HEK293 (cell line): ENCODE data around the gene SUSD4.

Experiments used
- CTCF ChIA-PET: fragments of 350-600 bp; formaldehyde crosslinking; extraction: SDS; loops from one replicate; lab custom pipeline; 2021; ENCODE audit warnings: antibody characterized with exemption; lab: Yijun Ruan, JAX
- POLR2A ChIA-PET: fragments of 300-600 bp; formaldehyde crosslinking; extraction: SDS; loops from one replicate; lab custom pipeline; 2020; ENCODE audit warnings: antibody characterized with exemption, inconsistent platforms; lab: Yijun Ruan, JAX
- H3K27ac ChIP-seq: fragments of 200-500 bp; sonication (Bioruptor generic); 2 replicates; pipeline ENCODE4 v1.5.1; 2014; ENCODE audit warnings: low read depth, low read length, control low read depth, inconsistent platforms; ENCODE audit errors: extremely low read depth
- H3K36me3 ChIP-seq, 2 experiments: fragments of 200-500 bp in 1 of 2; sonication (Bioruptor generic) in 1 of 2; 1 replicate in 1 of 2; 2 replicates in 1 of 2; pipeline ENCODE4 v1.5.1; 2014 to 2017; ENCODE audit warnings: inconsistent platforms in 2 of 2, low read length in 2 of 2; ENCODE audit not compliant: control insufficient read depth in 2 of 2, insufficient read depth in 1 of 2
- H3K4me1 ChIP-seq: fragments of 200-500 bp; sonication (Bioruptor generic); 2 replicates; pipeline ENCODE4 v1.5.1; 2014; ENCODE audit warnings: mild to moderate bottlenecking, low read length, inconsistent platforms; ENCODE audit not compliant: control insufficient read depth, insufficient read depth
- H3K4me3 ChIP-seq: 2 replicates; pipeline ENCODE4 v1.5.1; 2011; ENCODE audit warnings: low read depth, mild to moderate bottlenecking, control low read depth, low read length, moderate library complexity
- H3K9me3 ChIP-seq: fragments of 200-500 bp; sonication (Bioruptor generic); 2 replicates; pipeline ENCODE4 v1.5.1; 2014; ENCODE audit warnings: low read depth, low read length, inconsistent platforms; ENCODE audit not compliant: control insufficient read depth, insufficient read depth
- BCL11B ChIP-seq: fragments of 450-650 bp; formaldehyde crosslinking; IDR thresholded peaks from 2 replicates; pipeline ENCODE4 v1.5.1; 2016; ENCODE audit warnings: low read depth, missing biosample characterization, missing genetic modification characterization
- EGR2 ChIP-seq: fragments of 450-650 bp; formaldehyde crosslinking; IDR thresholded peaks from 2 replicates; pipeline ENCODE4 v1.5.1; 2016; ENCODE audit warnings: low read depth, missing biosample characterization, missing genetic modification characterization
- SCRT1 ChIP-seq: fragments of 450-650 bp; formaldehyde crosslinking; IDR thresholded peaks from 2 replicates; pipeline ENCODE4 v1.5.1; 2016; ENCODE audit warnings: missing biosample characterization, missing genetic modification characterization, borderline replicate concordance
- WT1 ChIP-seq: fragments of 450-650 bp; formaldehyde crosslinking; IDR thresholded peaks from 2 replicates; pipeline ENCODE4 v1.5.1; 2016; ENCODE audit warnings: missing biosample characterization, missing genetic modification characterization
- ZNF16 ChIP-seq: fragments of 450-650 bp; formaldehyde crosslinking; IDR thresholded peaks from 2 replicates; pipeline ENCODE4 v1.5.1; 2016; ENCODE audit warnings: low read depth, missing biosample characterization, missing genetic modification characterization
- ZNF221 ChIP-seq: fragments of 450-650 bp; formaldehyde crosslinking; IDR thresholded peaks from 2 replicates; pipeline ENCODE4 v1.5.1; 2017; ENCODE audit warnings: missing biosample characterization, missing genetic modification characterization, borderline replicate concordance
- ZNF341 ChIP-seq: fragments of 450-650 bp; formaldehyde crosslinking; IDR thresholded peaks from 2 replicates; pipeline ENCODE4; 2016; ENCODE audit warnings: low read depth, missing biosample characterization, missing genetic modification characterization
- ZNF350 ChIP-seq: fragments of 450-650 bp; formaldehyde crosslinking; IDR thresholded peaks from 2 replicates; pipeline ENCODE4 v1.5.0; 2017; ENCODE audit warnings: missing biosample characterization, mild to moderate bottlenecking, missing genetic modification characterization
- ZNF391 ChIP-seq: fragments of 450-650 bp; formaldehyde crosslinking; IDR thresholded peaks from 2 replicates; pipeline ENCODE4 v1.5.1; 2016; ENCODE audit warnings: low read depth, missing biosample characterization, missing genetic modification characterization, borderline replicate concordance
- ZNF544 ChIP-seq: fragments of 450-650 bp; formaldehyde crosslinking; IDR thresholded peaks from 2 replicates; pipeline ENCODE4 v1.5.0; 2017; ENCODE audit warnings: missing biosample characterization, missing genetic modification characterization
- ZNF571 ChIP-seq: fragments of 450-650 bp; formaldehyde crosslinking; IDR thresholded peaks from 2 replicates; pipeline ENCODE4 v1.5.0; 2017; ENCODE audit warnings: missing biosample characterization, missing genetic modification characterization
- ZNF585B ChIP-seq: fragments of 450-650 bp; formaldehyde crosslinking; IDR thresholded peaks from 2 replicates; pipeline ENCODE4 v1.5.1; 2016; ENCODE audit warnings: missing biosample characterization, missing genetic modification characterization
- ZNF621 ChIP-seq: fragments of 450-650 bp; formaldehyde crosslinking; IDR thresholded peaks from 2 replicates; pipeline ENCODE4 v1.5.1; 2017; ENCODE audit warnings: missing biosample characterization, missing genetic modification characterization
- ZNF623 ChIP-seq: fragments of 450-650 bp; formaldehyde crosslinking; IDR thresholded peaks from 2 replicates; pipeline ENCODE4 v1.5.1; 2016; ENCODE audit warnings: missing biosample characterization, missing genetic modification characterization
- ZNF677 ChIP-seq: fragments of 450-650 bp; IDR thresholded peaks from 2 replicates; pipeline ENCODE4 v1.5.0; 2018; ENCODE audit warnings: missing biosample characterization, mild to moderate bottlenecking, missing genetic modification characterization, moderate library complexity
- ZNF707 ChIP-seq: fragments of 450-650 bp; formaldehyde crosslinking; IDR thresholded peaks from 2 replicates; pipeline ENCODE4 v1.5.1; 2016; ENCODE audit warnings: missing biosample characterization, missing genetic modification characterization
- ZNF776 ChIP-seq: fragments of 450-650 bp; formaldehyde crosslinking; IDR thresholded peaks from 2 replicates; pipeline ENCODE4 v1.5.0; 2017; ENCODE audit warnings: missing biosample characterization, missing genetic modification characterization, borderline replicate concordance
- TF ChIP-seq, protein P1 (sequence below): fragments of 450-650 bp; formaldehyde crosslinking; IDR thresholded peaks from 2 replicates; pipeline ENCODE4 v1.5.1; 2016; ENCODE audit warnings: missing biosample characterization, missing genetic modification characterization
- TF ChIP-seq, protein P2 (sequence below): fragments of 450-650 bp; formaldehyde crosslinking; IDR thresholded peaks from 2 replicates; pipeline ENCODE4 v1.5.1; 2016; ENCODE audit warnings: missing biosample characterization, missing genetic modification characterization, borderline replicate concordance
- TF ChIP-seq, protein P3 (sequence below): fragments of 450-650 bp; formaldehyde crosslinking; IDR thresholded peaks from 2 replicates; pipeline ENCODE4 v1.5.1; 2016; ENCODE audit warnings: missing biosample characterization, missing genetic modification characterization
- TF ChIP-seq, protein P4 (sequence below): fragments of 450-650 bp; formaldehyde crosslinking; IDR thresholded peaks from 2 replicates; pipeline ENCODE4 v1.5.1; 2016; ENCODE audit warnings: missing biosample characterization, missing genetic modification characterization

SUSD4 gene

DNA sequence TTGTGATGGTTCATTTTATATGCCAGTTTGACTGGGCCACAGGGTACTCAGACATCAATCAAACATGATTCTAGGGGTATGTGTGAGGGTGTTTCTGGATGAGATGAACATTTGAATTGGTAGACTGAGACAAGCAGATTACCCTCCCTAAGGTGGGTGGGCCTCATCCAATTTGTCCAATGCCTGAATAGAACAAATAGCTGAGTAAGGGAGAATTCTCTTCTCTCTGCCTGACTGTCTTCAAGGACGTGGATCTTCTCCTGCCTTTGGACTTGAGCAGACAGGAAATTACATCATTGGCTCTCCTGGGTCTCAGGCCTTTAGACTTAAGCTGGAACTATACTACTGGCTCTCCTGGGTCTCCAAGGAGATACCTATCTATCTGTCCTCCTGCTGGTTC is 64.4 kb downstream of the SUSD4 start:
- POLR2A ChIA-PET, result no interaction called here
- no peak for TF ChIP-seq ZNF16 (tag by site-specific recombination)
- no peak for TF ChIP-seq ZNF221 (tag by site-specific recombination)
- no peak for TF ChIP-seq ZNF391 (tag by site-specific recombination)
- TF ChIP-seq ZNF350 (tag by site-specific recombination), result no peak
- TF ChIP-seq ZNF623 (tag by site-specific recombination), result no peak
- TF ChIP-seq SCRT1 (tag by site-specific recombination), result no peak
- no peak for TF ChIP-seq ZNF544 (tag by site-specific recombination)
- TF ChIP-seq BCL11B (tag by site-specific recombination), result no peak
- Histone ChIP-seq H3K4me3 (no peak overlapping the region), H3K4me1 (no peaks in the 10 kb centered on the region), H3K36me3 (no peaks in the 10 kb centered on the region), H3K27ac (no peak overlapping the region), H3K9me3 (no peaks in the 10 kb centered on the region)
- CTCF ChIA-PET, result interaction anchor here (0.6 kb wide), 1 partner anchor 56 kb away, joined by 3 read pairs; no protein-coding TSS in a partner anchor

DNA sequence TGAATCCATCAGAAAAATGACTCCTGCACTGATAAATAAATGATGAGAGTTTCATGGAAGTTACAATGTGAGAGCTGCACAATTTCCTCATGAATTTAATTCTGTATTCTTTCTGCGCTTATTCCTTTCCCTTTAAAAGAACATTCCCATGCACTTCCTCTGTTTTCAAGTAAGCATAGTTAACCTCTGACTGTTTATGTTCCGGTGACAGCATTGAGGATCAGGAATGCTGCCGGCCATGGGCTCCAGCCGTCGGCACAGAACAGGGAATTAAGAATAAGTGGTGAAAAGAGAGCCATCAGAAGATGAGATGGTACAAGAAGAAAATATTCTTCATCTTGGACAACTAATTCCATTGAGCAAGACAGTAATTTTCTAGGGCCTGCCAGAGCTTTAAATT is 65.3 kb downstream of the SUSD4 start:
- TF ChIP-seq ZNF776 (tag by site-specific recombination) (no peak), ZNF571 (tag by site-specific recombination) (no peak), ZNF707 (no peak), ZNF621 (tag by site-specific recombination) (no peak), WT1 (tag by site-specific recombination) (no peak), ZNF341 (no peak), ZNF677 (tag by site-specific recombination) (no peak), EGR2 (no peak), ZNF585B (tag by site-specific recombination) (no peak)
- TF ChIP-seq, protein P1, sequence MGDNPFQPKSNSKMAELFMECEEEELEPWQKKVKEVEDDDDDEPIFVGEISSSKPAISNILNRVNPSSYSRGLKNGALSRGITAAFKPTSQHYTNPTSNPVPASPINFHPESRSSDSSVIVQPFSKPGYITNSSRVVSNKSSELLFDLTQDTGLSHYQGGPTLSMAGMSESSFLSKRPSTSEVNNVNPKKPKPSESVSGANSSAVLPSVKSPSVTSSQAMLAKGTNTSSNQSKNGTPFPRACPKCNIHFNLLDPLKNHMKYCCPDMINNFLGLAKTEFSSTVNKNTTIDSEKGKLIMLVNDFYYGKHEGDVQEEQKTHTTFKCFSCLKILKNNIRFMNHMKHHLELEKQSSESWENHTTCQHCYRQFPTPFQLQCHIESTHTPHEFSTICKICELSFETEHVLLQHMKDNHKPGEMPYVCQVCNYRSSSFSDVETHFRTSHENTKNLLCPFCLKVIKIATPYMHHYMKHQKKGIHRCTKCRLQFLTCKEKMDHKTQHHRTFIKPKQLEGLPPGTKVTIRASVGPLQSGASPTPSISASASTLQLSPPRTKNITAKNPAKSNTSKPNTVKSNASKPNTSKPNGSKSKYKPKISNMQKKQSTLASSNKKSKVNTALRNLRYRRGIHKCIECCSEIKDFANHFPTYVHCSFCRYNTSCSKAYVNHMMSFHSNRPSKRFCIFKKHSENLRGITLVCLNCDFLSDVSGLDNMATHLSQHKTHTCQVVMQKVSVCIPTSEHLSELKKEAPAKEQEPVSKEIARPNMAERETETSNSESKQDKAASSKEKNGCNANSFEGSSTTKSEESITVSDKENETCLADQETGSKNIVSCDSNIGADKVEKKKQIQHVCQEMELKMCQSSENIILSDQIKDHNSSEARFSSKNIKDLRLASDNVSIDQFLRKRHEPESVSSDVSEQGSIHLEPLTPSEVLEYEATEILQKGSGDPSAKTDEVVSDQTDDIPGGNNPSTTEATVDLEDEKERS (tag by site-specific recombination), result no peak
- TF ChIP-seq, protein P2, sequence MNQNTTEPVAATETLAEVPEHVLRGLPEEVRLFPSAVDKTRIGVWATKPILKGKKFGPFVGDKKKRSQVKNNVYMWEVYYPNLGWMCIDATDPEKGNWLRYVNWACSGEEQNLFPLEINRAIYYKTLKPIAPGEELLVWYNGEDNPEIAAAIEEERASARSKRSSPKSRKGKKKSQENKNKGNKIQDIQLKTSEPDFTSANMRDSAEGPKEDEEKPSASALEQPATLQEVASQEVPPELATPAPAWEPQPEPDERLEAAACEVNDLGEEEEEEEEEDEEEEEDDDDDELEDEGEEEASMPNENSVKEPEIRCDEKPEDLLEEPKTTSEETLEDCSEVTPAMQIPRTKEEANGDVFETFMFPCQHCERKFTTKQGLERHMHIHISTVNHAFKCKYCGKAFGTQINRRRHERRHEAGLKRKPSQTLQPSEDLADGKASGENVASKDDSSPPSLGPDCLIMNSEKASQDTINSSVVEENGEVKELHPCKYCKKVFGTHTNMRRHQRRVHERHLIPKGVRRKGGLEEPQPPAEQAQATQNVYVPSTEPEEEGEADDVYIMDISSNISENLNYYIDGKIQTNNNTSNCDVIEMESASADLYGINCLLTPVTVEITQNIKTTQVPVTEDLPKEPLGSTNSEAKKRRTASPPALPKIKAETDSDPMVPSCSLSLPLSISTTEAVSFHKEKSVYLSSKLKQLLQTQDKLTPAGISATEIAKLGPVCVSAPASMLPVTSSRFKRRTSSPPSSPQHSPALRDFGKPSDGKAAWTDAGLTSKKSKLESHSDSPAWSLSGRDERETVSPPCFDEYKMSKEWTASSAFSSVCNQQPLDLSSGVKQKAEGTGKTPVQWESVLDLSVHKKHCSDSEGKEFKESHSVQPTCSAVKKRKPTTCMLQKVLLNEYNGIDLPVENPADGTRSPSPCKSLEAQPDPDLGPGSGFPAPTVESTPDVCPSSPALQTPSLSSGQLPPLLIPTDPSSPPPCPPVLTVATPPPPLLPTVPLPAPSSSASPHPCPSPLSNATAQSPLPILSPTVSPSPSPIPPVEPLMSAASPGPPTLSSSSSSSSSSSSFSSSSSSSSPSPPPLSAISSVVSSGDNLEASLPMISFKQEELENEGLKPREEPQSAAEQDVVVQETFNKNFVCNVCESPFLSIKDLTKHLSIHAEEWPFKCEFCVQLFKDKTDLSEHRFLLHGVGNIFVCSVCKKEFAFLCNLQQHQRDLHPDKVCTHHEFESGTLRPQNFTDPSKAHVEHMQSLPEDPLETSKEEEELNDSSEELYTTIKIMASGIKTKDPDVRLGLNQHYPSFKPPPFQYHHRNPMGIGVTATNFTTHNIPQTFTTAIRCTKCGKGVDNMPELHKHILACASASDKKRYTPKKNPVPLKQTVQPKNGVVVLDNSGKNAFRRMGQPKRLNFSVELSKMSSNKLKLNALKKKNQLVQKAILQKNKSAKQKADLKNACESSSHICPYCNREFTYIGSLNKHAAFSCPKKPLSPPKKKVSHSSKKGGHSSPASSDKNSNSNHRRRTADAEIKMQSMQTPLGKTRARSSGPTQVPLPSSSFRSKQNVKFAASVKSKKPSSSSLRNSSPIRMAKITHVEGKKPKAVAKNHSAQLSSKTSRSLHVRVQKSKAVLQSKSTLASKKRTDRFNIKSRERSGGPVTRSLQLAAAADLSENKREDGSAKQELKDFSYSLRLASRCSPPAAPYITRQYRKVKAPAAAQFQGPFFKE, result no peak
- TF ChIP-seq, protein P3, sequence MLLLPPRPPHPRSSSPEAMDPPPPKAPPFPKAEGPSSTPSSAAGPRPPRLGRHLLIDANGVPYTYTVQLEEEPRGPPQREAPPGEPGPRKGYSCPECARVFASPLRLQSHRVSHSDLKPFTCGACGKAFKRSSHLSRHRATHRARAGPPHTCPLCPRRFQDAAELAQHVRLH, result no peak
- TF ChIP-seq, protein P4, sequence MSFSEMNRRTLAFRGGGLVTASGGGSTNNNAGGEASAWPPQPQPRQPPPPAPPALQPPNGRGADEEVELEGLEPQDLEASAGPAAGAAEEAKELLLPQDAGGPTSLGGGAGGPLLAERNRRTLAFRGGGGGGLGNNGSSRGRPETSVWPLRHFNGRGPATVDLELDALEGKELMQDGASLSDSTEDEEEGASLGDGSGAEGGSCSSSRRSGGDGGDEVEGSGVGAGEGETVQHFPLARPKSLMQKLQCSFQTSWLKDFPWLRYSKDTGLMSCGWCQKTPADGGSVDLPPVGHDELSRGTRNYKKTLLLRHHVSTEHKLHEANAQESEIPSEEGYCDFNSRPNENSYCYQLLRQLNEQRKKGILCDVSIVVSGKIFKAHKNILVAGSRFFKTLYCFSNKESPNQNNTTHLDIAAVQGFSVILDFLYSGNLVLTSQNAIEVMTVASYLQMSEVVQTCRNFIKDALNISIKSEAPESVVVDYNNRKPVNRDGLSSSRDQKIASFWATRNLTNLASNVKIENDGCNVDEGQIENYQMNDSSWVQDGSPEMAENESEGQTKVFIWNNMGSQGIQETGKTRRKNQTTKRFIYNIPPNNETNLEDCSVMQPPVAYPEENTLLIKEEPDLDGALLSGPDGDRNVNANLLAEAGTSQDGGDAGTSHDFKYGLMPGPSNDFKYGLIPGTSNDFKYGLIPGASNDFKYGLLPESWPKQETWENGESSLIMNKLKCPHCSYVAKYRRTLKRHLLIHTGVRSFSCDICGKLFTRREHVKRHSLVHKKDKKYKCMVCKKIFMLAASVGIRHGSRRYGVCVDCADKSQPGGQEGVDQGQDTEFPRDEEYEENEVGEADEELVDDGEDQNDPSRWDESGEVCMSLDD, result no peak
- ChIA-PET CTCF (interaction anchor here (0.6 to 1.5 kb wide), 3 partner anchors 55 to 329 kb away, joined by 3 to 5 read pairs (median 4); no protein-coding TSS in a partner anchor), POLR2A (no interaction called here)
- no peaks in the 10 kb centered on the region for H3K36me3 ChIP-seq
- no peaks in the 10 kb centered on the region for H3K4me1 ChIP-seq
- no peak overlapping the region for H3K27ac ChIP-seq
- no peaks in the 10 kb centered on the region for H3K9me3 ChIP-seq
- no peak overlapping the region for H3K4me3 ChIP-seq
